ENCODE data around the gene CHRNA1.
A peak's percentile ranks its signal among the peaks of the same experiment; 100 is the strongest.

Gene CHRNA1

DNA sequence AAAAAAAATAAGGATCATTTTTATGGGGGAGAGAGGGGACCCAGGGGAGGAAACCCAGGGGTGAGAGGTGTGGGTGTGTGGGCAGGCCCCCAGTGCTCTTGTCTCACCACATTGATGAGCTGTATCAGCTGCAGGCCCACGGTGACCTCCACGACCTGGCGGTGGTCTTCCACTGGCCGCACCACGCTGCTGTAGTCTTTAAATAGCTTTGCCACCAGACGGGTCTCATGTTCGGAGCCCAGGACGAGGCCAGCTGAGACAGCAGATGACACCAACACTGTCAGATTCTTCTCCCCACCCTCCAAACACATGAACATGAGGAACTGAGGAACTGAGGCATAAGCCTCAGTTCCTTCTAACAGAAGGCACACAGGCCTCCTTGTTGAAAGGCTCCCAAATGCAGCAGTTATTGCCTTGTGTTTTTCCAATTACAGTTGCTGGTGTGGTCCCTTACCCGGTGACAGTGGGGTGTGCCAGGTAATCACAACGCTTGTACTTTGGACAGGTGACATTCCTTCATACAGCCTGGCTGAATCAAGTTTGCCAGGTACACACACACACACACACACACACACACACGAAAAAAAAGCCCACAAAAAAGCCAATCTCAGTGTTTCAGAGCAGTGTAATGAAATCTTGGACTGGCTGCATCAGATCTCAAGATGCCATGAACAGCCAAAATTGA lies 4.7 kb downstream of the CHRNA1 start:
- DNase-seq: no peak

DNA sequence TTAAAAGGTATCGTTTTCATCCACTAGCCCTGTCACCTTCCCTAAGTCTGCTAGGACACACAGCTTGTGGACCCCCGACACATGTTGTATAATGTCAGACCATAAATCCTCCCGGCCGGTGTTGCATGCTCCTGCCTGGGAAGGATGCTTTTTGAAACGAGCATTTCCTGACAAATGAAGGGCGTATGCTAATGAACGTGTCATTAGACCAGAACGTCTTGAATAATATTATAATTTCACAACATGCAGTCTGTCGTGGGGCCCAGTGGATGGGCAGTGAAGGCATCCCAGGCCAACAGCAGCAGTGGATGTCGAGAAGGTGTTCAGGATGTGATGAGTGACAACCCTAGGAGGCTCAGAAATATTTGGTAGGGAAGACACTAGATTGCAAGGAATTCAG lies 7.5 kb downstream of the CHRNA1 start:
- DNase-seq: no peak

- no peak for DNase-seq
Observed at GRCh38 chr2:174753038-174753633, 11.1 kb downstream of the CHRNA1 start.

DNA sequence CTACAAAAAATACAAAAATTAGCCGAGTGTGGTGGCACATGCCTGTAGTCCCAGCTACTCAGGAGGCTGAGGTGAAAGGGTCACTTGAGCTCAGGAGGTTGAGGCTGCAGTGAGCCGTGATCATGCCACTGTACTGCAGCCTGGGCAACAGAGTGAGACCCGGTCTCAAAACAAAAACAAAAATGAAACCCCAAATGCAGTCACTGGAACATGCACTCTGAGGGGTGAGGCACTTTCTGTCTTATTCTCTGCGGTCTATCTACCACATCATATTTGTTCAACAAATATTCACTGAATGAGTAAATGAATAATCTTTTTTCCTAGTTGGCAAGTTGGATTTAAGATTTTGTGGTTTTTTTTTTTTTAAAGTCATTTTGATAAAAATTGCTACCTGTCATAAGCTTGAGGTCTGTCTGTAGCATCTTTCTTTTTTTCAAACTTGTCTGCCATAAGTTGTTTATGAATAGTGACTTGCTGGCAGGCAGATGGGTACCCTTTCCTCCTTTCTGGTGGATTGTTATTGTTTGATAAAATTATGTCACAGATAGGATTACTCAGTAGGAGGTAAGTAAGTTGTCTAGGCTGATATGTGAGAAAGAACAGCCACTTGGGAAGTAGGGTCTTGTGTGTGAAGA lies 11.8 kb downstream of the CHRNA1 start:
- peak; percentile 19 to 36 for DNase-seq

- peak; percentile 33 to 49 for DNase-seq
Observed at GRCh38 chr2:174750923-174751441, 13.3 kb downstream of the CHRNA1 start.

DNA sequence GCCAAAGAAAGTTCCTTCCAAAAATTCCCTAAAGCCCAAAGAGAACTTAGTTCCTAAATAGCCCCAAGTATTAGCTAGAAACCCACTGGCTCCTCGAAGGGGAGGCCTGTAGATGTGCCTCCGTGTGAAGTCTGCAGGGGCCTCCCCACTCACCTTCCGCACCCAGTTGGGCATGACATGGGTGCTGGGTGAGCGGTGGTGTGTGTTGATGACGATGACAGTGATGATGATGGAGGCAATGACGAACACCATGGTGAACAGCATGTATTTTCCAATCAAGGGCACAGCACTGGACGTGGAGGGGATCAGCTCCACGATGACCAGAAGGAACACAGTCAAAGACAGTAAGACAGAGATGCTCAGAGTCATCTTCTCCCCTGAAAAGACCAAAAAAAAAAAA lies 14.5 kb downstream of the CHRNA1 start:
- DNase-seq: no peak

GRCh38 chr2:174748948-174749347 lies 15.3 kb downstream of the CHRNA1 start:
- peak; percentile 78 to 80 for DNase-seq

DNA sequence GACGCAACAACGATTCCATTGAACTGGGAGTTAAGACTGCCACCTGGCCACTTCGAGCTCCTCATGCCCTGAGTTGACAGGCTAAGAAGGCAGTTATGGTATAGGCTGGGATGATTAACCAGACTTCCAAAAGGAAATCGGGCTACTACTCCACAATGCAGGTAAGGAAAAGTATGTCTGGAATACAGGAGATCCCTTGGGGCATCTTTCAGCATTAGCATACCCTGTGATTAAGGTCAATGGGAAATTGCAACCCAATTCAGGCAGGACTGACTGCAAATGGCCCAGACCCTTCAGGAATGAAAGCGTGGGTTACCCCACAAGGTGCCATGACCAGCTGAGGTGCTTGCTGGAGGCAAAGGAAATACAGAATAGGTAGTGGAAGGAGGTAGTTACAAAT lies 19.1 kb downstream of the CHRNA1 start:
- no peak for DNase-seq

DNA sequence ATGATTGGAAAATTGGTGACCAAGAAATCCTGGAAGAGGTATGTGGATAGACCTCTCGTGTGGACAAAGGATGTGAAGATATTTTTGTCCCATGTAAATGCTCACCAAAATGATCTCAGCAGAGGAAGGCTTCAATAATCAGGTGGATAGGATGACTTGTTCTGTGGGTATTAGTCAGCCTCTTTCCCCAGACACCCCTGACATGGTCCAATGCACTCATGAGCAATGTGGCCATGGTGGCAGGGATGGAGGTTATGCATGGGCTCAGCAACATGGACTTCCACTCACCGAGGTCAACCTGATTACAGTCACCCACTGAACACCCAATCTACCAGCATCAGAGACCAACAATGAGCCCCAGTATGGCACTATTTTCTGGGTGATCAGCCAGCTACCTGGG lies 20.2 kb downstream of the CHRNA1 start:
- DNase-seq: no peak

GRCh38 chr2:174740721-174741120 lies 23.6 kb downstream of the CHRNA1 start:
- DNase-seq: no peak

DNA sequence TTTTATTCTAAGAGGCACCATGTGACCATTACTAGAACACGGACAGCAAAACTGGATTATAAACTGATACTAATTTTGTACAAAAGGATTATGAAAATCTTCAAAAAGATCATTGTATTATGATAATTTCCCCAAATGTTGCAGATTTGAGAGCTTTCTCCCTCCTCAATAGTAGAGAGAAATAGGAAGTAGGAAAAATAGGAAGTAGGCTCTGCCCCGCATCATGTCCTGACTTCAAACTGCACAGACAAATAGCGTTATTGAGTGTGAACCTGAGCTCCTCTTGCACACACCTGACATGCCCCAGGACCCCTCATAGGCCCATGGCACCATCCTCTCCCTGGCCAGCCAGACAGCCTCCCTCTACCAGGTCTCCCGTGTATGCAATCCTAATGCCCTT lies 25.4 kb downstream of the CHRNA1 start:
- no peak for DNase-seq

DNA sequence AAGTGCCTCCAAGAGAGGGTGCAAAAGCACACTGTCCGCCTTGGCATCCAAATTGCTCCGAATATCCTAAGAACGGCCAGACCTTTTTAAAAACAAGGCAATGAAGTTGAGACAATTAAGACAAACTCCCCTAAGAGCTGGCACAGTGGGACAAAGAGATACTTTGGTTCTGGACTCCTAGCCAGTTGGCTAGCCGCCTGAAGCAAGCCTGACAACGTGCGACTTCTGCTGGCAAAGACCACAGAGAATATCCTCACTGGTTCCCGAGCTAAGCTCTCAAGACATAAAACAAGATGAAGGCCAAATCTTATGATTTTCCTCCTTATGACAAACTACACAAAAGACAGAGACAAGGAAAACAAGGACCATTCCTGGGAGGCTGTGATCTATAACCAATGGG lies 32.7 kb downstream of the CHRNA1 start:
- DNase-seq: no peak

GRCh38 chr2:174730698-174731018 lies 33.6 kb downstream of the CHRNA1 start:
- no peak for DNase-seq

- DNase-seq: peak; percentile 62 to 71
Observed at GRCh38 chr2:174729797-174730697, 34.2 kb downstream of the CHRNA1 start.

DNA sequence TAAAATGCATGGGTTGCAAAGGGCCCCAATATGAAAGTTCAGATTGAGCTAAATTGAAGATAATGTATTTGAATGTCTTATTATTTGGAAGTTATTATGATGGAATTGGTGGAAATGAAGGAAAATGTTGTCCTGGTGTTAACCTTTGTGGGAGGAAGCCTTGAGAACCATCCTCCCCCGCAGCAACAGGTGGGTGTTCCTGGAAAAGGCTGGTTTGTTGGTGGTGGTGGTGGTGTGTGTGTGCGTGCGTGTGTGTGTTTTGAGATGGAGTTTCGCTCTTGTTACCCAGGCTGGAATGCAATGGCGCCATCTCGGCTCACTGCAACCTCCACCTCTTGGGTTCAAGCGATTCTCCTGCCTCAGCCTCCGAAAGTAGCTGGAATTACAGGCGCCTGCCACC lies 36.2 kb downstream of the CHRNA1 start:
- DNase-seq: no peak

GRCh38 chr2:174726212-174726611 lies 38.1 kb downstream of the CHRNA1 start:
- no peak for DNase-seq

DNA sequence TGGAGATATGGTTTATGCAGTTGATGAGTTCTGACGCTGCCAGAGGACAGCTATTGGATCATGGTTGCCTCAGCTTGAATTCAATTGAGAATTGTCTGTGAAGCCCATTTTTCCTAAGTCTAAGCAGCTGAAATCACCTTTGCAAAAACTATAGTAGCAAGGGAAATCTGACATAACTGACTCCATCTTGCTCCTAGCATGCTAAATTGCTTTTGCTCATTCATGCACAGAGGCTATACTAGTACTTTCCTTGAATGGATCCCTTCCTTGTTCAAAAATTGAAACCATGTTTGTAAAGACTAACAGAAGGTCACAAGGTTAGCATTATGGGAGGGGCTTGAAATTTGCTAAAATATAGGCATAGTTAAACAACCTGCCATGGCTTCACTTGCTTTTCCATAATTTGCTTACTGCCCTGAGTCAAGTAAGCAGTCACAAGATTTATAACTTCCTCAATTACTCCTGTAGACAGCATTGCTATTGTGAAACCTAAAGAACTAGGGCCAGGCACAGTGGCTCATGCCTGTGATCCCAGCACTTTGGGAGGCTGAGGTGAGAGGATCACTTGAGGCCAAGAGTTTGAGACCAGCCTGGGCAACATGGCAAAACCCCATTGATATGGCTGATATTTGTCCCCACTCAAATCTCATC lies 41.2 kb downstream of the CHRNA1 start:
- no peak for DNase-seq

DNA sequence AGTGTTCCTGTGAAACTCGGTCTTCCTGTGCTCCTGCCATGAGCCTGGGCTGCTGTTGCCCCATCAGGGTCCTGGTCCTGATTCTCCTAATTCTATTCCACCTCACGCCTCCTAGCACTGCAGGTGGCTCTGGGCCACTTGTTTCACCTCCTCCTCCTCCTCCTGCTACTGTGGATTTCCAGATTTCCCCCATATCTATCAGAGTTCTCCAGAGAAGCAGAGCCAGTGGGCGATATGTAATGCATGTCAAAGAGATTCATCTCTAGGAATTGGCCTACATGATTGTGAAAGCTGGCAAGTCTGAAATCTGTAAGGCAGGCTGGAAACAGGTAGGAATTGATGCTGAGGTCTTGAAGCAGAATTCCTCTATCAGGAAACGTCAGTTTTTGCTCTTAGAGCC lies 45.3 kb downstream of the CHRNA1 start:
- no peak for DNase-seq

DNA sequence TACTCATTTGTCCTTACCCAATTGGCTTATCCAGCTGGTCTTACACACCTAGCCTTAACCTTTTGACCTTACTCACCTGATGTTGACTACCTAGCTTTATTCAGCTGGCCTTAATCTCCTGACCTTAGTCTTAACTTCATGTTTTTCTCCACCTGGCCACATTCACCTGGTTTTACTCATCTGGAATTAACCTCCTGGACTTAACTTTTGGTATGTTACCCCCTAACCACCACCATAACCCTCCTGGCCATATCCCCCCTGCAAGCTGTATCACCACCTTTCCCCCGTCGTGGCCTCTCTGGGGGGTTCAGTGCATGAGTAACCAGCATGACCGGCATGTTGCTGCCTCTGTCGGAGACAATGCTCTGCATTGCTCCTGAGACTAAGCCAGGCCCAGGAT lies 45.7 kb downstream of the CHRNA1 start:
- DNase-seq: no peak

GRCh38 chr2:174717916-174718315 lies 46.4 kb downstream of the CHRNA1 start:
- DNase-seq: no peak

DNA sequence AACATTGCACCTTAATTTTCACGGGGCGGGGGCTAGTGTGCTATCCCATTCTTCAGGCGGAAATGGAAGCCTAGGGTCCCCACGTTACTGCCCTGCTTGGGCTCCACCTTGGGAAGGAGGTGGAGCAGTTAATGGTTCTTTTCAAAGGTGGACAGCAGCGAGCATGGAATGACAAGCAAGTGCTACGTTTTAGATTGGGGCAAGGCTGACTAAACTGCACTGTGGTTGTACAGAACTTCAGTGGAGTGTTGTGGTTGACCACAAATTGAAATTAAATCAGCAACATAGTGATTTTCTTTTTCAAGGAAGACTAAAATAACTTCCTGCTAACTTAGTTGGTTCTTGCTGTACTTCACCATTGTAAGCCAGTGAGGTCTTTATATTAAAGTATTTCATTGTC lies 47.0 kb downstream of the CHRNA1 start:
- peak in 1 of 2 donors; percentile 13 for DNase-seq

- no peak for DNase-seq
Observed at GRCh38 chr2:174716785-174717184, 47.5 kb downstream of the CHRNA1 start.

GRCh38 chr2:174713686-174714085 lies 50.6 kb downstream of the CHRNA1 start:
- DNase-seq: no peak
